NT2/D1 (cell line): ENCODE measurements around the gene MT1H.

ENCODE experiments used
- SUZ12 ChIP-seq: IDR thresholded peaks from 2 replicates; pipeline ENCODE4 v1.6.1; 2011; ENCODE audit not compliant: insufficient read length, insufficient read depth; ENCODE audit errors: extremely low read depth
- YY1 ChIP-seq: IDR thresholded peaks from 2 replicates; pipeline ENCODE4 v1.6.1; 2011; ENCODE audit not compliant: insufficient read length, insufficient read depth
- ZNF274 ChIP-seq: IDR thresholded peaks from 2 replicates; pipeline ENCODE4 v1.6.1; 2011; ENCODE audit warnings: mild to moderate bottlenecking, low read depth, low read length

DNA sequence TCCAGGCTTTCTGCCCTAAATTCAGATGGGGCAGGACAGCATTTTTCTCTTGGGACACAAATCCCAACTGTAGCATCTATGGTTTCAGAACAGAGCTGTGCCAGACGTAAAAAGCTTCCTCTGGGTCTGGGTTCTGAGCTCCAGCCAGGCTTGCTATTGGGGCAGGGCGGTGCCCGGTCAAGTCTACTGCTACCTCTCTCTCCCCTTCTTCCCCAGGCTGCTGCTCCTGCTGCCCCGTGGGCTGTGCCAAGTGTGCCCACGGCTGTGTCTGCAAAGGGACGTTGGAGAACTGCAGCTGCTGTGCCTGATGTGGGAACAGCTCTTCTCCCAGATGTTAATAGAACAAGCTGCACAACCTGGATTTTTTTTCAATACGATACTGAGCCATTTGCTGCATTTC lies 36.1 kb upstream of the MT1H start:
- TF ChIP-seq ZNF274: no peak
- no peak for TF ChIP-seq YY1
- no peak for TF ChIP-seq SUZ12
